Adipocyte (in vitro differentiated cells): ENCODE data around the gene GRAMD1A.
"Not testable (repeated sequence)": the region's sequence is repeated elsewhere in the genome, so short reads cannot be mapped to it uniquely, and the experiment has no call there.

ENCODE experiments used
- DNase-seq: peaks from one replicate; pipeline ENCODE4 v3.0.0-alpha.2; 2015; ENCODE audit warnings: low read depth
- H3K27me3 ChIP-seq: replicated peaks from 2 replicates; pipeline ENCODE4 v1.7.0; 2013; ENCODE audit warnings: mild to moderate bottlenecking, low read length, moderate library complexity; ENCODE audit not compliant: control insufficient read depth, insufficient read depth
- H3K36me3 ChIP-seq: 2 replicates; pipeline ENCODE4 v1.7.0; 2013; ENCODE audit warnings: low read length, mild to moderate bottlenecking, moderate library complexity; ENCODE audit not compliant: control insufficient read depth, insufficient read depth, severe bottlenecking
- H3K4me1 ChIP-seq: 2 replicates; pipeline ENCODE4 v1.7.0; 2013; ENCODE audit warnings: mild to moderate bottlenecking, low read length, moderate library complexity; ENCODE audit not compliant: control insufficient read depth, insufficient read depth
- H3K4me3 ChIP-seq: 2 replicates; pipeline ENCODE4 v1.7.0; 2013; ENCODE audit warnings: mild to moderate bottlenecking, low read length, moderate library complexity
- H3K9ac ChIP-seq: 2 replicates; pipeline ENCODE4 v1.7.0; 2013; ENCODE audit warnings: mild to moderate bottlenecking, low read length, moderate library complexity
- H3K9me3 ChIP-seq: 2 replicates; pipeline ENCODE4 v1.7.0; 2013; ENCODE audit warnings: mild to moderate bottlenecking, low read length, moderate library complexity; ENCODE audit not compliant: control insufficient read depth

The GRAMD1A gene

GRCh38 chr19:35026418-35026817 is 26.3 kb downstream of the GRAMD1A start:
- Histone ChIP-seq H3K4me1 (no peaks in the 10 kb centered on the region), H3K4me3 (no peak overlapping the region), H3K9ac (no peak overlapping the region), H3K27me3 (no peaks in the 10 kb centered on the region), H3K36me3 (peaks cover 54% of the 10 kb centered on the region), H3K9me3 (no peaks in the 10 kb centered on the region)
- DNase-seq: no peak

GRCh38 chr19:35027009-35027408 is 26.9 kb downstream of the GRAMD1A start:
- peaks cover 48% of the 10 kb centered on the region for H3K36me3 ChIP-seq
- H3K9ac ChIP-seq: no peak overlapping the region
- H3K27me3 ChIP-seq: peaks cover under 1% of the 10 kb centered on the region
- H3K4me1 ChIP-seq: no peaks in the 10 kb centered on the region
- H3K4me3 ChIP-seq: no peak overlapping the region
- H3K9me3 ChIP-seq: no peaks in the 10 kb centered on the region
- DNase-seq: no peak

GRCh38 chr19:35027851-35028599 is 27.9 kb downstream of the GRAMD1A start:
- Histone ChIP-seq H3K4me3 (no peak overlapping the region), H3K9ac (no peak overlapping the region), H3K27me3 (peaks cover 7% of the 10 kb centered on the region), H3K36me3 (peaks cover 45% of the 10 kb centered on the region), H3K9me3 (no peaks in the 10 kb centered on the region), H3K4me1 (no peaks in the 10 kb centered on the region)
- DNase-seq: no peak

- not testable (repeated sequence) for DNase-seq, H3K27me3 ChIP-seq, H3K9me3 ChIP-seq, H3K4me1 ChIP-seq, H3K9ac ChIP-seq, H3K4me3 ChIP-seq
- H3K36me3 ChIP-seq: peaks cover 40% of the 10 kb centered on the region
Measured at GRCh38 chr19:35028600-35028885, 28.4 kb downstream of the GRAMD1A start.

- not testable (repeated sequence) for H3K4me3 ChIP-seq, H3K9ac ChIP-seq, H3K4me1 ChIP-seq, DNase-seq, H3K9me3 ChIP-seq, H3K27me3 ChIP-seq
- peaks cover 32% of the 10 kb centered on the region for H3K36me3 ChIP-seq
Measured at GRCh38 chr19:35029275-35029736, 29.2 kb downstream of the GRAMD1A start.

- Histone ChIP-seq H3K36me3 (peaks cover 30% of the 10 kb centered on the region), H3K27me3 (peaks cover 7% of the 10 kb centered on the region), H3K4me1 (no peaks in the 10 kb centered on the region), H3K4me3 (peak overlapping the region; percentile 54), H3K9ac (no peak overlapping the region), H3K9me3 (no peaks in the 10 kb centered on the region)
- no peak for DNase-seq
Measured at GRCh38 chr19:35029737-35030256, 29.7 kb downstream of the GRAMD1A start.

GRCh38 chr19:35030257-35031071 is 30.3 kb downstream of the GRAMD1A start, which contains the start of gene SCN1B:
Gene SCN1B, plus strand, starts transcription at chr19:35030470. Its CDS starts 351 bp downstream, at chr19:35030821.
- peak within 1 kb of the TSS; percentile 21 for H3K9ac ChIP-seq
- H3K4me3 ChIP-seq: peak within 1 kb of the TSS; percentile 72
- peak; percentile 89 for DNase-seq

GRCh38 chr19:35031072-35031881 is 31.2 kb downstream of the GRAMD1A start:
- Histone ChIP-seq H3K9me3 (no peaks in the 10 kb centered on the region), H3K4me1 (no peaks in the 10 kb centered on the region), H3K4me3 (peak overlapping the region; percentile 72), H3K36me3 (peaks cover 18% of the 10 kb centered on the region), H3K9ac (peak overlapping the region; percentile 21), H3K27me3 (peaks cover 7% of the 10 kb centered on the region)
- peak; percentile 76 for DNase-seq

More at GRCh38 chr19:35030257-35031071, 30.3 kb downstream of the GRAMD1A start, which contains the start of gene SCN1B:
- H3K36me3 ChIP-seq: peaks cover 25% of the 10 kb centered on the region
- H3K9me3 ChIP-seq: no peaks in the 10 kb centered on the region
- no peaks in the 10 kb centered on the region for H3K4me1 ChIP-seq
- H3K27me3 ChIP-seq: peaks cover 7% of the 10 kb centered on the region

- peaks cover 7% of the 10 kb centered on the region for H3K36me3 ChIP-seq
- H3K4me1 ChIP-seq: no peaks in the 10 kb centered on the region
- H3K9ac ChIP-seq: no peak overlapping the region
- H3K9me3 ChIP-seq: no peaks in the 10 kb centered on the region
- H3K27me3 ChIP-seq: peaks cover 7% of the 10 kb centered on the region
- no peak overlapping the region for H3K4me3 ChIP-seq
- DNase-seq: no peak
Measured at GRCh38 chr19:35032356-35032865, 32.3 kb downstream of the GRAMD1A start.

- peaks cover 9% of the 10 kb centered on the region for H3K4me1 ChIP-seq
- H3K36me3 ChIP-seq: peaks cover under 1% of the 10 kb centered on the region
- DNase-seq: no peak
- H3K4me3 ChIP-seq: no peak overlapping the region
- peaks cover 7% of the 10 kb centered on the region for H3K27me3 ChIP-seq
- no peaks in the 10 kb centered on the region for H3K9me3 ChIP-seq
- no peak overlapping the region for H3K9ac ChIP-seq
Measured at GRCh38 chr19:35033067-35034004, 33.2 kb downstream of the GRAMD1A start.
